HG03460 (cell line): ENCODE measurements around the gene LCA5L.

Source experiments
- ATAC-seq: cut with Tn5 transposase; IDR thresholded peaks from one replicate; pipeline ENCODE4 v1.9.1; 2021; ENCODE audit not compliant: unreplicated experiment

LCA5L gene

DNA sequence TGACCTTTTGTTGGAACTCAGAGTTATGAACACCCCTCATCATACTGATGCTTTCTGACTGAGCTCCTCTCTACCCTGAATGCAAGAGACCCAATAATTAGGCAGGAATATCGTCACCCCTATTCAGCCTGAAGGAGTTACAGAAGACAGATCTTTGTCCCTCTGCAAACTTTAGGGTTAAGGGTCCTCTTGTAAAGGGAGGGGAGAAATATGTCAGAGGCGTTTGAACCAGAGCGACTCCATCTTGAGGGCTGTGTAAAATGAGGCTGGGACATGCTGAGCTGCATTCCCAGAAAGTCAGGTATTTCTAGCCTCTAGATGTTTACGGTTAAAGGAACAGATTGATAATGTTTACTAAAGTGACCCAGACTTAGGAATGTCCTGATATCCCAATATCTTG is 86.2 kb downstream of the LCA5L start:
- ATAC-seq, result no peak
